ENCODE data around the gene SACM1L.

SACM1L gene

GRCh38 chr3:45688882-45689786, at the start of gene SACM1L:
TSS of gene SACM1L (plus strand) at chr3:45689396. CDS start at chr3:45689466, 70 bp downstream.
- peaks cover 45% of the 10 kb centered on the region for H3K4me1 Mint-ChIP-seq (ENCODE audit: low read depth)
- peaks cover 31% of the 10 kb centered on the region for H3K36me3 Mint-ChIP-seq (ENCODE audit: low read depth)
- H3K27ac Mint-ChIP-seq = peak within 1 kb of the TSS; percentile 90
- peak within 1 kb of the TSS; percentile 90 for H3K4me3 Mint-ChIP-seq
- no peaks in the 10 kb centered on the region for H3K9me3 Mint-ChIP-seq
- peaks cover 3% of the 10 kb centered on the region for H3K27me3 Mint-ChIP-seq
- intact Hi-C loops (cut with micrococcal nuclease) = no loop called here

GRCh38 chr3:45640091-45640507, 49.1 kb upstream of the SACM1L start:
- intact Hi-C loops (cut with micrococcal nuclease) = loop anchor here (5.0 kb wide), 1 partner anchor 43 kb away; no protein-coding TSS in a partner anchor
- Mint-ChIP-seq H3K9me3 (no peaks in the 10 kb centered on the region), H3K4me1 (ENCODE audit: low read depth) (peaks cover 77% of the 10 kb centered on the region), H3K27ac (peak overlapping the region; percentile 81), H3K27me3 (no peaks in the 10 kb centered on the region), H3K36me3 (ENCODE audit: low read depth) (peaks cover 40% of the 10 kb centered on the region), H3K4me3 (peak overlapping the region; percentile 15)

- Mint-ChIP-seq H3K27me3 (no peaks in the 10 kb centered on the region), H3K4me3 (no peak overlapping the region), H3K4me1 (ENCODE audit: low read depth) (peaks cover 77% of the 10 kb centered on the region), H3K27ac (peak overlapping the region; percentile 81), H3K36me3 (ENCODE audit: low read depth) (peaks cover 42% of the 10 kb centered on the region), H3K9me3 (no peaks in the 10 kb centered on the region)
- intact Hi-C loops (cut with micrococcal nuclease) = loop anchor here (5.0 kb wide), 1 partner anchor 44 kb away; no protein-coding TSS in a partner anchor
These were observed 48.4 kb upstream of the SACM1L start for GRCh38 chr3:45640724-45641361.

GRCh38 chr3:45641756-45642155, 47.4 kb upstream of the SACM1L start:
- no peaks in the 10 kb centered on the region for H3K27me3 Mint-ChIP-seq
- peaks cover 77% of the 10 kb centered on the region for H3K4me1 Mint-ChIP-seq (ENCODE audit: low read depth)
- H3K27ac Mint-ChIP-seq = no peak overlapping the region
- intact Hi-C loops (cut with micrococcal nuclease) = loop anchor here (5.0 kb wide), 1 partner anchor 44 kb away; no protein-coding TSS in a partner anchor
- H3K9me3 Mint-ChIP-seq = no peaks in the 10 kb centered on the region
- no peak overlapping the region for H3K4me3 Mint-ChIP-seq
- peaks cover 35% of the 10 kb centered on the region for H3K36me3 Mint-ChIP-seq (ENCODE audit: low read depth)

- Mint-ChIP-seq H3K4me1 (ENCODE audit: low read depth) (peaks cover 87% of the 10 kb centered on the region), H3K9me3 (no peaks in the 10 kb centered on the region), H3K27me3 (no peaks in the 10 kb centered on the region), H3K27ac (peak overlapping the region; percentile 50), H3K4me3 (no peak overlapping the region), H3K36me3 (ENCODE audit: low read depth) (peaks cover 29% of the 10 kb centered on the region)
- intact Hi-C loops (cut with micrococcal nuclease) = loop anchor here (5.0 kb wide), 1 partner anchor 45 kb away; no protein-coding TSS in a partner anchor
These were observed 46.5 kb upstream of the SACM1L start for GRCh38 chr3:45642731-45643152.

GRCh38 chr3:45644063-45644790, 45.0 kb upstream of the SACM1L start:
- Mint-ChIP-seq H3K4me1 (ENCODE audit: low read depth) (peaks cover 89% of the 10 kb centered on the region), H3K4me3 (no peak overlapping the region), H3K36me3 (ENCODE audit: low read depth) (peaks cover 38% of the 10 kb centered on the region), H3K27ac (peak overlapping the region; percentile 78), H3K9me3 (no peaks in the 10 kb centered on the region), H3K27me3 (no peaks in the 10 kb centered on the region)
- intact Hi-C loops (cut with micrococcal nuclease) = loop anchor here (5.0 kb wide), 1 partner anchor 47 kb away; no protein-coding TSS in a partner anchor

- intact Hi-C loops (cut with micrococcal nuclease) = loop anchor here (5.0 kb wide), 1 partner anchor 47 kb away; no protein-coding TSS in a partner anchor
- Mint-ChIP-seq H3K27me3 (no peaks in the 10 kb centered on the region), H3K9me3 (no peaks in the 10 kb centered on the region), H3K4me1 (ENCODE audit: low read depth) (peaks cover 83% of the 10 kb centered on the region), H3K27ac (peak overlapping the region; percentile 78), H3K36me3 (ENCODE audit: low read depth) (peaks cover 42% of the 10 kb centered on the region), H3K4me3 (no peak overlapping the region)
These were observed 44.4 kb upstream of the SACM1L start for GRCh38 chr3:45644791-45645201.

- Mint-ChIP-seq H3K27me3 (no peaks in the 10 kb centered on the region), H3K27ac (peak overlapping the region; percentile 78), H3K4me3 (no peak overlapping the region), H3K9me3 (no peaks in the 10 kb centered on the region), H3K36me3 (ENCODE audit: low read depth) (peaks cover 45% of the 10 kb centered on the region), H3K4me1 (ENCODE audit: low read depth) (peaks cover 75% of the 10 kb centered on the region)
- intact Hi-C loops (cut with micrococcal nuclease) = no loop called here
These were observed 43.1 kb upstream of the SACM1L start for GRCh38 chr3:45646051-45646585.

- Mint-ChIP-seq H3K9me3 (no peaks in the 10 kb centered on the region), H3K27ac (peak overlapping the region; percentile 78), H3K4me3 (no peak overlapping the region), H3K27me3 (no peaks in the 10 kb centered on the region), H3K36me3 (ENCODE audit: low read depth) (peaks cover 45% of the 10 kb centered on the region), H3K4me1 (ENCODE audit: low read depth) (peaks cover 69% of the 10 kb centered on the region)
- intact Hi-C loops (cut with micrococcal nuclease) = loop anchor here (1.0 kb wide), 1 partner anchor 9 kb away; no protein-coding TSS in a partner anchor
These were observed 42.0 kb upstream of the SACM1L start for GRCh38 chr3:45647148-45647619.

GRCh38 chr3:45653205-45653604, 36.0 kb upstream of the SACM1L start:
- intact Hi-C loops (cut with micrococcal nuclease) = no loop called here
- peaks cover 39% of the 10 kb centered on the region for H3K4me1 Mint-ChIP-seq (ENCODE audit: low read depth)
- H3K36me3 Mint-ChIP-seq (ENCODE audit: low read depth) = peaks cover 13% of the 10 kb centered on the region
- peak overlapping the region; percentile 46 for H3K27ac Mint-ChIP-seq
- H3K27me3 Mint-ChIP-seq = no peaks in the 10 kb centered on the region
- H3K9me3 Mint-ChIP-seq = no peaks in the 10 kb centered on the region
- no peak overlapping the region for H3K4me3 Mint-ChIP-seq

- intact Hi-C loops (cut with micrococcal nuclease) = no loop called here
- H3K36me3 Mint-ChIP-seq (ENCODE audit: low read depth) = peaks cover 6% of the 10 kb centered on the region
- no peaks in the 10 kb centered on the region for H3K9me3 Mint-ChIP-seq
- H3K4me3 Mint-ChIP-seq = no peak overlapping the region
- peaks cover 38% of the 10 kb centered on the region for H3K4me1 Mint-ChIP-seq (ENCODE audit: low read depth)
- H3K27ac Mint-ChIP-seq = peak overlapping the region; percentile 46
- H3K27me3 Mint-ChIP-seq = no peaks in the 10 kb centered on the region
These were observed 34.7 kb upstream of the SACM1L start for GRCh38 chr3:45654397-45654944.

- H3K4me1 Mint-ChIP-seq (ENCODE audit: low read depth) = peaks cover 42% of the 10 kb centered on the region
- no peaks in the 10 kb centered on the region for H3K36me3 Mint-ChIP-seq (ENCODE audit: low read depth)
These were observed 33.3 kb upstream of the SACM1L start for GRCh38 chr3:45655906-45656305.

More at GRCh38 chr3:45655906-45656305, 33.3 kb upstream of the SACM1L start:
- Mint-ChIP-seq H3K9me3 (no peaks in the 10 kb centered on the region), H3K27me3 (no peaks in the 10 kb centered on the region), H3K4me3 (no peak overlapping the region), H3K27ac (peak overlapping the region; percentile 77)
- intact Hi-C loops (cut with micrococcal nuclease) = loop anchor here (1.0 kb wide), 2 partner anchors 9 to 63 kb away; no protein-coding TSS in a partner anchor

Measured in dendritic cell treated with granulocyte-macrophage colony-stimulating factor and Interleukin-4, amounts not matched to agents 40 ng/mL and 50 ng/mL, for 4 days (primary cell).